Right atrium auricular region (tissue), 2 donors: ENCODE data around the gene CARD14. TPM values are rescaled to one million over a fixed set of nuclear protein-coding genes. Genes with fewer than 3 reads are reported as not detected.
"Not testable (repeated sequence)": the region's sequence is repeated elsewhere in the genome, so short reads cannot be mapped to it uniquely, and the experiment has no call there.

Source experiments
- DNase-seq: peaks from one replicate; pipeline ENCODE4 v3.0.0-alpha.2; 2019; ENCODE audit warnings: low spot score
- H3K27ac ChIP-seq, 2 donors: fragments of 200-600 bp; sonication (generic); 1 replicate in 1 of 2; 2 replicates in 1 of 2; pipeline ENCODE4 v1.5.1; 2016 to 2019
- H3K27me3 ChIP-seq, 2 donors: fragments of 200-600 bp; sonication (generic); one replicate each; pipeline versions ENCODE4 v1.5.1 to v1.6.0; 2017 to 2019
- H3K36me3 ChIP-seq: fragments of 200-600 bp; sonication (generic); one replicate; pipeline ENCODE4 v1.5.1; 2016
- H3K4me1 ChIP-seq, 2 donors: fragments of 200-600 bp; sonication (generic); one replicate each; pipeline versions ENCODE4 v1.5.1 to v1.6.0; 2017 to 2019
- H3K4me3 ChIP-seq, 2 donors: fragments of 200-600 bp; sonication (generic); 1 replicate in 1 of 2; 2 replicates in 1 of 2; pipeline ENCODE4 v1.5.1; 2017 to 2019; ENCODE audit warnings: mild to moderate bottlenecking in 1 of 2, moderate library complexity in 1 of 2
- H3K9me3 ChIP-seq, 2 donors: fragments of 200-600 bp; sonication (generic); one replicate each; pipeline ENCODE4 v1.5.1; 2019
- total RNA-seq, 2 donors: library from RNA; depleted of rRNA; stranded (reverse); fragments of >200 nt; gene quantifications; one replicate each; pipeline ENCODE4 v1.1.0, GENCODE V29; 2016
- TF ChIP-seq, protein P1 (sequence below), 2 donors: fragments of 200-600 bp; sonication (generic); IDR thresholded peaks; one replicate each; pipeline ENCODE4 v1.5.1; 2019; ENCODE audit warnings: antibody characterized with exemption in 2 of 2

Gene CARD14
- total RNA-seq, 2 donors from 2014 or later, result not detected

DNA sequence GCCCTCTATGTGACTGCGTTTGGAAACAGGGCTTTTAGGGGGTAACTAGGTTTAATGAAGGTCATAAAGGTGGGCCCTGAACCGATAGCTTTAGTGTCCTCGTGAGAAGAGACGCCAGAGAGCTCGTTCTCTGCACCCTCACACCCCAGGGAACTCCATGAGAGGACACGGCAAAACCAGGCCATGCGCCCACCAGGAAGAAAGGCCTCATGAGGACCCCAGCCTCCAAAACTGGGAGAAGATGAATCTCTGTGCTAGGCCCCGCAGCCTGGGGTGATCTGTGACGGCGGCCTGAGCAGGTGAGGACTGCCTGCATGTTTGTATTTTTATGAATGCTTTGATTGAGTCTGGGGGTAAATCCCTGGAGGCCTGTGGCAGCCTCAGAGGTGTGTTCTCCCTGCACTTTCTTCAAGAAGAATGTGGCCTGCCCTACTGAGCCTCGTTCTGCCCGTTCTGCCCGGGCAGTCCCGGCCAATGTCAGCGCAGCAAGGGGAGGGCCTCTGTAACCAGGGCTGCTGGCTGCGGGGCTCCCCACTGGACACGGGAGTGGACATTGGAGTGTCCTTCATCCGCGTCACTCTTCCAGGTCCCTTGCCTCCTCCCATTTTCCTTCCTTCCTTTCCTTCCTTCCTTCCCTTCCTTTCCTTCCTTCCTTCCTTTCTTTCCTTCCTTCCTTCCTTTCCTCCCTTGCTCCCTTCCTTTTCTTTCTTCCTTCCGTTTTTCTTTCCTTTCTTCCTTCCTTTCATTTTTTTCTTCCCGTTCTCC lies 84.0 kb downstream of the CARD14 start:
- no peaks in the 10 kb centered on the region for H3K9me3 ChIP-seq
- TF ChIP-seq, protein P1, sequence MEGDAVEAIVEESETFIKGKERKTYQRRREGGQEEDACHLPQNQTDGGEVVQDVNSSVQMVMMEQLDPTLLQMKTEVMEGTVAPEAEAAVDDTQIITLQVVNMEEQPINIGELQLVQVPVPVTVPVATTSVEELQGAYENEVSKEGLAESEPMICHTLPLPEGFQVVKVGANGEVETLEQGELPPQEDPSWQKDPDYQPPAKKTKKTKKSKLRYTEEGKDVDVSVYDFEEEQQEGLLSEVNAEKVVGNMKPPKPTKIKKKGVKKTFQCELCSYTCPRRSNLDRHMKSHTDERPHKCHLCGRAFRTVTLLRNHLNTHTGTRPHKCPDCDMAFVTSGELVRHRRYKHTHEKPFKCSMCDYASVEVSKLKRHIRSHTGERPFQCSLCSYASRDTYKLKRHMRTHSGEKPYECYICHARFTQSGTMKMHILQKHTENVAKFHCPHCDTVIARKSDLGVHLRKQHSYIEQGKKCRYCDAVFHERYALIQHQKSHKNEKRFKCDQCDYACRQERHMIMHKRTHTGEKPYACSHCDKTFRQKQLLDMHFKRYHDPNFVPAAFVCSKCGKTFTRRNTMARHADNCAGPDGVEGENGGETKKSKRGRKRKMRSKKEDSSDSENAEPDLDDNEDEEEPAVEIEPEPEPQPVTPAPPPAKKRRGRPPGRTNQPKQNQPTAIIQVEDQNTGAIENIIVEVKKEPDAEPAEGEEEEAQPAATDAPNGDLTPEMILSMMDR (IDR thresholded peaks at IDR 0.05), result no peak
- H3K36me3 ChIP-seq, result peaks cover 9% of the 10 kb centered on the region
- no peaks in the 10 kb centered on the region for H3K4me1 ChIP-seq
- H3K27ac ChIP-seq, result no peak overlapping the region
- no peak for DNase-seq
- no peaks in the 10 kb centered on the region for H3K27me3 ChIP-seq
- H3K4me3 ChIP-seq, result no peak overlapping the region

DNA sequence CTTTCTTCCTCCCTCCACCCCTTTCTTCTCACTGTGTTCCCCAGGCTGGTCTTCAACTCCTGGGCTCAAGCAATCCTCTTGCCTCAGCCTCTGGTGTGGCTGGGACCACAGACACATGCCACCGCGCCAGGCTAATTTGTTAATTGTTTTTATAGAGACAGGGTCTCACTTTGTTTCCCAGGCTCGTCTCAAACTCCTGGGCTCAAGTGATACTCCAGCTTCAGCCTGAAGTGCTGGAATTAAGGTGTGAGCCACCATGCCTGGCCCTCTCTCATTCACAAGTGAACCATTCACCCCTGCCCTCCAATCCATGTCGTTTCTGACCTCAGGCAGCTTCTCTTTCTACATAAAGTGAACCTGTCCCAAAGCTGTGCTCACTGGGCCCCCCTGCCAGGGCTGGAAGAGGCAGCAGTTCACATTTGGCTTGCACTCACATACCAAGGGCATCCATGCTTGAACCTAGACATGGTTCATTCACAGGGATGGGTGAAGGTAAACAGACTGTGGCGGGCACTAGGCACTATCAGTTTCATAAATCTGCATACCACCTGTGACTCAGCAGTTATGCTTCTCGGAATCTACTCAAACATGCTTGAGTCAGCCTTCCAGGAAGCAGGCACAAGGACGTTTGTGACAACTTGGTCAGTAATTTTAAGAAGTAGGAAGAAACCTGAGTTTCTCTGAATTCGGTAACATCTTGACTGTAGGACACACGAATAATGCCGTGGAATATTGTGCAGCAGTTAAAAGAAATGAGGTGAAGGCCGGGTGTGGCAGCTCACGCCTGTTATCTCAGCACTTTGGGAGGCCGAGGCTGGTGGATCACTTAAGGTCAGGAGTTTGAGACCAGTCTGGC lies 84.8 kb downstream of the CARD14 start:
- no peak overlapping the region for H3K4me3 ChIP-seq
- H3K4me1 ChIP-seq, result peaks cover 0 to 1% of the 10 kb centered on the region in 2 donors
- TF ChIP-seq, protein P1 (IDR thresholded peaks at IDR 0.05), result no peak
- peak overlapping the region in 1 of 2 donors; percentile 35 for H3K27ac ChIP-seq
- no peaks in the 10 kb centered on the region for H3K27me3 ChIP-seq
- DNase-seq, result no peak
- peaks cover 5% of the 10 kb centered on the region for H3K36me3 ChIP-seq
- no peaks in the 10 kb centered on the region for H3K9me3 ChIP-seq

DNA sequence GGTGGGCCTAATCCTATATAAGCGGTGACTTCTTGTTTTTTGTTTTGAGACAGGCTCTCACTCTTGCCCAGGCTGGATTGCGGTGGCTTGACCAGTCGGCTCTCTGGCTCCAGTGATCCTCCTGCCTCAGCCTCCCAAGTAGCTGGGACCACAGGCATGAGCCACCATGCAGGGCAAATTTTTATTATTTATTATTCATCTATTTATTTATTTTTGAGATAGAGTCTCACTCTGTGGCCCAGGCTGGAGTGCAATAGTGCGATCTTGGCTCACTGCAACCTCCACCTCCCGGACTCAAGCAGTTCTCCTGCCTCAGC lies 86.2 kb downstream of the CARD14 start:
- no peaks in the 10 kb centered on the region for H3K9me3 ChIP-seq
- no peaks in the 10 kb centered on the region for H3K36me3 ChIP-seq
- peaks cover 0 to 4% of the 10 kb centered on the region in 2 donors for H3K4me1 ChIP-seq
- H3K27ac ChIP-seq, result no peak overlapping the region
- TF ChIP-seq, protein P1 (IDR thresholded peaks at IDR 0.05), result no peak
- DNase-seq, result no peak
- no peak overlapping the region for H3K4me3 ChIP-seq
- H3K27me3 ChIP-seq, result no peaks in the 10 kb centered on the region

DNA sequence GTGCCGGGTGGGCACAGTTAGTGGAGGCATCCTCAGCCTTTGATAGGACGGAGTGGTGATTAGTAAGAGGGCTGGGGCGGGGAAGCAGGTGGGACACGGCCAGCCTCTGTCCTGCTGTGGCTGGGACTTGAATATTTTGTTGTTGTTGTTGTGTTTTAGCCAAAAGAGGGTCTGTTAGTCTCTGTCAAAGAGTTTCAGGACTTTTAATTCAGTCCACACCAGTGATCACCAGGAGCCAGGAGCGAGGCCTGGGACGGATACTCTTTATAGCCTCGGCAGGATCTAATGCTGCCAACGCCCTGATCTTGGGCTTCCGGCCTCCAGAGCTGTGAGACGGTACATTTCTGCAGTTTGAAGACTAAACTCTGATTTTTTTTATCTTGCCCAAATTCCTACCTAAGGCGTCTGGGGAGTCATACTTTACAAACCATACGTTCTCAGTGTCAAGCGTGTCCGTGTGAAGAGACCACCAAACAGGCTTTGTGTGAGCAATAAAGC lies 87.9 kb downstream of the CARD14 start:
- DNase-seq, result no peak
- no peak overlapping the region for H3K27ac ChIP-seq
- H3K4me1 ChIP-seq, result peaks cover 0 to 17% of the 10 kb centered on the region in 2 donors

DNA sequence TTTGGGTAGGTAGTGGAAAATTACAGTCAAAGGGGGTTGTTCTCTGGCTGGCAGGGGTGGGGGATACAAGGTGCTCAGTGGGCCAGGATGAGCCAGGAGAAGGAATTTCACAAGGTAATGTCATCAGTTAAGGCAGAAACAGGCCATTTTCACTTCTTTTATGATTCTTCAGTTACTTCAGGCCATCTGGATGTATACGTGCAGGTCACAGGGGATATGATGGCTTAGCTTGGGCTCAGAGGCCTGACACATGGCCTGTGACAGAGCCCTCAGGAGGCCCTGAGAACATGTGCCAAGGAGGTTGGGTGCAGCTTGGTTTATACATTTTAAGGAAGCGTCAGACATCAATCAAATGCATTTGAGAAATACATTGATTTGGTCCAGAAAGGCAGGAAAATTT lies 88.5 kb downstream of the CARD14 start:
- not testable (repeated sequence) for H3K4me3 ChIP-seq, H3K27ac ChIP-seq, H3K36me3 ChIP-seq, DNase-seq, H3K27me3 ChIP-seq, H3K9me3 ChIP-seq
- peaks cover 0 to 22% of the 10 kb centered on the region in 2 donors for H3K4me1 ChIP-seq

More for the DNA sequence above, 87.9 kb downstream of the CARD14 start:
- H3K27me3 ChIP-seq, result no peaks in the 10 kb centered on the region
- no peaks in the 10 kb centered on the region for H3K9me3 ChIP-seq
- H3K4me3 ChIP-seq, result no peak overlapping the region
- H3K36me3 ChIP-seq, result no peaks in the 10 kb centered on the region
- TF ChIP-seq, protein P1 (IDR thresholded peaks at IDR 0.05), result no peak

Other genes starting within 250 kb of the CARD14 start
- 10 to 100 TPM in 1 of 2 donors, 1 to 10 TPM in 1; 9.8 to 19.4 TPM for gene TBC1D16, start 134.2 kb upstream of the CARD14 start, total RNA-seq
- 1 to 10 TPM; 3.0 to 9.3 TPM for gene CCDC40, start 133.4 kb upstream of the CARD14 start, total RNA-seq
- 10 to 100 TPM; 54.8 to 99.1 TPM for gene GAA, start 68.4 kb upstream of the CARD14 start, total RNA-seq
- 10 to 100 TPM; 24.6 to 31.0 TPM for gene EIF4A3, start 22.9 kb upstream of the CARD14 start, total RNA-seq
- 10 to 100 TPM; 10.6 to 13.7 TPM for gene SGSH, start 50.3 kb downstream of the CARD14 start, total RNA-seq
- 1 to 10 TPM; 2.2 to 9.0 TPM for gene SLC26A11, start 50.4 kb downstream of the CARD14 start, total RNA-seq
- 10 to 100 TPM; 27.3 to 36.8 TPM for gene RNF213, start 90.8 kb downstream of the CARD14 start, total RNA-seq
- gene ENDOV, start 245.1 kb downstream of the CARD14 start, total RNA-seq, result 1 to 10 TPM; 3.8 to 4.9 TPM